GM12878 (cell line): ENCODE results near the gene TUBA4B. TPM values are rescaled to one million over a fixed set of nuclear protein-coding genes. Genes with fewer than 3 reads are reported as not detected.

Source experiments
- CBX5 ChIP-seq: sonication (generic); IDR thresholded peaks from 2 replicates; pipeline ENCODE4 v1.6.1; 2016; ENCODE audit warnings: low read depth, moderate library complexity, mild to moderate bottlenecking, inconsistent platforms
- EED ChIP-seq: sonication (generic); IDR thresholded peaks from 2 replicates; pipeline ENCODE4 v1.6.1; 2016; ENCODE audit warnings: antibody characterized with exemption, low read depth
- EZH2 ChIP-seq: IDR thresholded peaks from 2 replicates; pipeline ENCODE4 v1.6.1; 2012; ENCODE audit warnings: low read depth, mild to moderate bottlenecking, control low read depth, inconsistent platforms, low read length, borderline replicate concordance; ENCODE audit not compliant: control insufficient read depth
- MEF2A ChIP-seq: IDR thresholded peaks from 2 replicates; pipeline ENCODE4 v1.6.1; 2011; ENCODE audit warnings: low read depth, mild to moderate bottlenecking, low read length, moderate library complexity; ENCODE audit not compliant: insufficient read depth
- MEF2B ChIP-seq: fragments of 450-650 bp; IDR thresholded peaks from 2 replicates; pipeline ENCODE4 v1.6.1; 2018; ENCODE audit warnings: mild to moderate bottlenecking, moderate library complexity; ENCODE audit not compliant: partially characterized antibody, poor library complexity, severe bottlenecking
- MYB ChIP-seq: fragments of 150-350 bp; IDR thresholded peaks from 2 replicates; pipeline ENCODE4 v1.6.1; 2014; ENCODE audit warnings: mild to moderate bottlenecking, low read depth, low read length, borderline replicate concordance
- POLR2A ChIP-seq: IDR thresholded peaks from 2 replicates; pipeline ENCODE4 v1.6.1; 2011; ENCODE audit warnings: low read depth, mild to moderate bottlenecking, low read length
- RAD51 ChIP-seq: fragments of 450-650 bp; IDR thresholded peaks from 2 replicates; pipeline ENCODE4 v1.6.1; 2016; ENCODE audit warnings: moderate library complexity, mild to moderate bottlenecking, inconsistent platforms
- RCOR1 ChIP-seq: conservative IDR thresholded peaks from 2 replicates; pipeline ENCODE4 v1.6.1; 2012; ENCODE audit warnings: low read depth, low read length, improper control_type of control experiment
- RFX5 ChIP-seq: IDR thresholded peaks from 2 replicates; pipeline ENCODE4 v1.6.1; 2011; ENCODE audit warnings: low read depth, low read length, improper control_type of control experiment
- STAT3 ChIP-seq: IDR thresholded peaks from 2 replicates; pipeline ENCODE4 v1.6.1; 2011; ENCODE audit warnings: low read depth, low read length, improper control_type of control experiment
- TARDBP ChIP-seq: IDR thresholded peaks from 2 replicates; pipeline ENCODE4 v1.6.1; 2016; ENCODE audit warnings: borderline replicate concordance
- TCF3 ChIP-seq: IDR thresholded peaks from 2 replicates; pipeline ENCODE4 v1.6.1; 2012; ENCODE audit warnings: low read depth, mild to moderate bottlenecking, low read length, borderline replicate concordance; ENCODE audit not compliant: insufficient read depth
- YY1 ChIP-seq: IDR thresholded peaks from 2 replicates; pipeline ENCODE4 v1.6.1; 2011; ENCODE audit warnings: low read depth, mild to moderate bottlenecking, low read length
- ZNF24 ChIP-seq: fragments of 450-650 bp; IDR thresholded peaks from 2 replicates; pipeline ENCODE4 v1.6.1; 2017; ENCODE audit warnings: antibody characterized with exemption, mild to moderate bottlenecking
- ZNF274 ChIP-seq: IDR thresholded peaks from one replicate; pipeline ENCODE4 v1.8.0; 2011; ENCODE audit not compliant: insufficient read length, insufficient read depth
- ZSCAN29 ChIP-seq: fragments of 450-650 bp; IDR thresholded peaks from 2 replicates; pipeline ENCODE4 v1.6.1; 2017; ENCODE audit warnings: mild to moderate bottlenecking, moderate library complexity
- polyA plus RNA-seq, 11 experiments: library from polyadenylated mRNA; depleted of rRNA in 4 of 11; unstranded in 6 of 11; stranded (reverse) in 5 of 11; fragments of >200 nt; fragmentation: Nextera tagmentation in 4 of 11; fragmentation: Illumina TruSeq in 1 of 11; extraction: Ambion mirVana in 4 of 11; extraction: Trizol in 1 of 11; gene quantifications; 1 replicate in 1 of 11; 2 replicates in 10 of 11; pipeline versions ENCODE4 v1.2.1 to v1.2.3, GENCODE V29; 2011 to 2016; ENCODE audit warnings: inconsistent platforms in 2 of 11, missing spikeins in 2 of 11, low read depth in 1 of 11
- total RNA-seq, 4 experiments: library from RNA; depleted of rRNA in 3 of 4; stranded (reverse); fragments of >200 nt in 3 of 4; fragmentation: Illumina TruSeq in 1 of 4; extraction: Trizol in 1 of 4; gene quantifications; 2 replicates each; pipeline versions ENCODE4 v1.2.1 to v1.2.3, GENCODE V29; 2013 to 2021
- TF ChIP-seq, protein P1 (sequence below): fragments of 450-650 bp; IDR thresholded peaks from 2 replicates; pipeline ENCODE4 v1.6.1; 2016; ENCODE audit warnings: mild to moderate bottlenecking, moderate library complexity, borderline replicate concordance
- TF ChIP-seq, protein P2 (sequence below): fragments of 450-650 bp; IDR thresholded peaks from 2 replicates; pipeline ENCODE4 v1.6.1; 2017; ENCODE audit warnings: mild to moderate bottlenecking, low read depth, inconsistent platforms; ENCODE audit not compliant: poor library complexity, severe bottlenecking
- TF ChIP-seq, protein P3 (sequence below), 3 experiments: IDR thresholded peaks in 2 of 3; conservative IDR thresholded peaks in 1 of 3; 2 replicates each; pipeline ENCODE4 v1.5.1; 2011; ENCODE audit warnings: low read depth in 3 of 3, low read length in 3 of 3, mild to moderate bottlenecking in 3 of 3, control low read depth in 2 of 3, moderate library complexity in 2 of 3, inconsistent platforms in 1 of 3, mixed read lengths in 1 of 3; ENCODE audit not compliant: control insufficient read depth in 2 of 3, insufficient read depth in 1 of 3; ENCODE audit errors: extremely low read depth in 1 of 3
- TF ChIP-seq, protein P4 (sequence below): fragments of 450-650 bp; IDR thresholded peaks from 2 replicates; pipeline ENCODE4 v1.6.1; 2018; ENCODE audit warnings: borderline replicate concordance, mild to moderate bottlenecking; ENCODE audit not compliant: partially characterized antibody

Gene TUBA4B
- total and polyA plus RNA-seq, 10 of the 15 experiments (the other 5 are each of a cell fraction or from before 2014, with no cell fraction given): 0.07 TPM; not detected in 9

DNA sequence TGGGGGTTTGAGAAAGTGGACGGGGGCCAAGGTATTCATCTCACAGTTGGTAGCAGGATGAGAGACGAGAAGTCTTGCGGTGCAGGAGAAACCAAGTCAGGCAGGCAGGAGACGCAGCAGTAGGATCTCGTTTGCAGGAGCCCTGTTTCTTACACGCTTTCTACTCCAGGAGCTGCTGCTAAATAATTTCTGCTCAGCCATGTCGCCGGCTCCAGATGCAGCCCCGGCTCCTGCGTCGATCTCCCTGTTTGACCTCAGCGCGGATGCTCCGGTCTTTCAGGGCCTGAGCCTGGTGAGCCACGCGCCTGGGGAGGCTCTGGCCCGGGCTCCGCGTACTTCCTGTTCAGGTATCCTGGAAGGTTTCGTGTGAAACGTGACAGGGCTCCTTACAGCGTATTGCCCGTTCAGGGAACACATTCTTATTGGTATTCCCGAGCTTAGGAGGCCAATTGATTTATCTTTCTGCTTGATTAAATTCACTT, 22.9 kb upstream of the TUBA4B start (continued):
- TF ChIP-seq EZH2 (no peak), MYB (no peak), ZNF24 (no peak), EED (no peak), ZNF274 (no peak), RAD51 (no peak), TCF3 (0 out of 2 replicates have a peak, but pooled peaks have one; percentile 18), RFX5 (no peak), TARDBP (0 out of 2 replicates have a peak, but pooled peaks have one; percentile 12), YY1 (no peak), CBX5 (no peak), MEF2A (no peak), ZSCAN29 (no peak), MEF2B (no peak), RCOR1 (no peak), STAT3 (no peak), POLR2A (no peak)
- TF ChIP-seq, protein P1, sequence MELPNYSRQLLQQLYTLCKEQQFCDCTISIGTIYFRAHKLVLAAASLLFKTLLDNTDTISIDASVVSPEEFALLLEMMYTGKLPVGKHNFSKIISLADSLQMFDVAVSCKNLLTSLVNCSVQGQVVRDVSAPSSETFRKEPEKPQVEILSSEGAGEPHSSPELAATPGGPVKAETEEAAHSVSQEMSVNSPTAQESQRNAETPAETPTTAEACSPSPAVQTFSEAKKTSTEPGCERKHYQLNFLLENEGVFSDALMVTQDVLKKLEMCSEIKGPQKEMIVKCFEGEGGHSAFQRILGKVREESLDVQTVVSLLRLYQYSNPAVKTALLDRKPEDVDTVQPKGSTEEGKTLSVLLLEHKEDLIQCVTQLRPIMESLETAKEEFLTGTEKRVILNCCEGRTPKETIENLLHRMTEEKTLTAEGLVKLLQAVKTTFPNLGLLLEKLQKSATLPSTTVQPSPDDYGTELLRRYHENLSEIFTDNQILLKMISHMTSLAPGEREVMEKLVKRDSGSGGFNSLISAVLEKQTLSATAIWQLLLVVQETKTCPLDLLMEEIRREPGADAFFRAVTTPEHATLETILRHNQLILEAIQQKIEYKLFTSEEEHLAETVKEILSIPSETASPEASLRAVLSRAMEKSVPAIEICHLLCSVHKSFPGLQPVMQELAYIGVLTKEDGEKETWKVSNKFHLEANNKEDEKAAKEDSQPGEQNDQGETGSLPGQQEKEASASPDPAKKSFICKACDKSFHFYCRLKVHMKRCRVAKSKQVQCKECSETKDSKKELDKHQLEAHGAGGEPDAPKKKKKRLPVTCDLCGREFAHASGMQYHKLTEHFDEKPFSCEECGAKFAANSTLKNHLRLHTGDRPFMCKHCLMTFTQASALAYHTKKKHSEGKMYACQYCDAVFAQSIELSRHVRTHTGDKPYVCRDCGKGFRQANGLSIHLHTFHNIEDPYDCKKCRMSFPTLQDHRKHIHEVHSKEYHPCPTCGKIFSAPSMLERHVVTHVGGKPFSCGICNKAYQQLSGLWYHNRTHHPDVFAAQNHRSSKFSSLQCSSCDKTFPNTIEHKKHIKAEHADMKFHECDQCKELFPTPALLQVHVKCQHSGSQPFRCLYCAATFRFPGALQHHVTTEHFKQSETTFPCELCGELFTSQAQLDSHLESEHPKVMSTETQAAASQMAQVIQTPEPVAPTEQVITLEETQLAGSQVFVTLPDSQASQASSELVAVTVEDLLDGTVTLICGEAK: no peak
- TF ChIP-seq, protein P2, sequence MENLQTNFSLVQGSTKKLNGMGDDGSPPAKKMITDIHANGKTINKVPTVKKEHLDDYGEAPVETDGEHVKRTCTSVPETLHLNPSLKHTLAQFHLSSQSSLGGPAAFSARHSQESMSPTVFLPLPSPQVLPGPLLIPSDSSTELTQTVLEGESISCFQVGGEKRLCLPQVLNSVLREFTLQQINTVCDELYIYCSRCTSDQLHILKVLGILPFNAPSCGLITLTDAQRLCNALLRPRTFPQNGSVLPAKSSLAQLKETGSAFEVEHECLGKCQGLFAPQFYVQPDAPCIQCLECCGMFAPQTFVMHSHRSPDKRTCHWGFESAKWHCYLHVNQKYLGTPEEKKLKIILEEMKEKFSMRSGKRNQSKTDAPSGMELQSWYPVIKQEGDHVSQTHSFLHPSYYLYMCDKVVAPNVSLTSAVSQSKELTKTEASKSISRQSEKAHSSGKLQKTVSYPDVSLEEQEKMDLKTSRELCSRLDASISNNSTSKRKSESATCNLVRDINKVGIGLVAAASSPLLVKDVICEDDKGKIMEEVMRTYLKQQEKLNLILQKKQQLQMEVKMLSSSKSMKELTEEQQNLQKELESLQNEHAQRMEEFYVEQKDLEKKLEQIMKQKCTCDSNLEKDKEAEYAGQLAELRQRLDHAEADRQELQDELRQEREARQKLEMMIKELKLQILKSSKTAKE: no peak
- TF ChIP-seq, protein P3, sequence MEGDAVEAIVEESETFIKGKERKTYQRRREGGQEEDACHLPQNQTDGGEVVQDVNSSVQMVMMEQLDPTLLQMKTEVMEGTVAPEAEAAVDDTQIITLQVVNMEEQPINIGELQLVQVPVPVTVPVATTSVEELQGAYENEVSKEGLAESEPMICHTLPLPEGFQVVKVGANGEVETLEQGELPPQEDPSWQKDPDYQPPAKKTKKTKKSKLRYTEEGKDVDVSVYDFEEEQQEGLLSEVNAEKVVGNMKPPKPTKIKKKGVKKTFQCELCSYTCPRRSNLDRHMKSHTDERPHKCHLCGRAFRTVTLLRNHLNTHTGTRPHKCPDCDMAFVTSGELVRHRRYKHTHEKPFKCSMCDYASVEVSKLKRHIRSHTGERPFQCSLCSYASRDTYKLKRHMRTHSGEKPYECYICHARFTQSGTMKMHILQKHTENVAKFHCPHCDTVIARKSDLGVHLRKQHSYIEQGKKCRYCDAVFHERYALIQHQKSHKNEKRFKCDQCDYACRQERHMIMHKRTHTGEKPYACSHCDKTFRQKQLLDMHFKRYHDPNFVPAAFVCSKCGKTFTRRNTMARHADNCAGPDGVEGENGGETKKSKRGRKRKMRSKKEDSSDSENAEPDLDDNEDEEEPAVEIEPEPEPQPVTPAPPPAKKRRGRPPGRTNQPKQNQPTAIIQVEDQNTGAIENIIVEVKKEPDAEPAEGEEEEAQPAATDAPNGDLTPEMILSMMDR (IDR thresholded peaks at IDR 0.05 in 2 of 3, conservative IDR thresholded peaks at IDR 0.05 in 1 of 3; ENCODE audit: control insufficient read depth in 2 of 3, extremely low read depth in 1 of 3, insufficient read depth in 1 of 3, low read depth in 3 of 3, low read length in 3 of 3): no peak
- TF ChIP-seq, protein P4, sequence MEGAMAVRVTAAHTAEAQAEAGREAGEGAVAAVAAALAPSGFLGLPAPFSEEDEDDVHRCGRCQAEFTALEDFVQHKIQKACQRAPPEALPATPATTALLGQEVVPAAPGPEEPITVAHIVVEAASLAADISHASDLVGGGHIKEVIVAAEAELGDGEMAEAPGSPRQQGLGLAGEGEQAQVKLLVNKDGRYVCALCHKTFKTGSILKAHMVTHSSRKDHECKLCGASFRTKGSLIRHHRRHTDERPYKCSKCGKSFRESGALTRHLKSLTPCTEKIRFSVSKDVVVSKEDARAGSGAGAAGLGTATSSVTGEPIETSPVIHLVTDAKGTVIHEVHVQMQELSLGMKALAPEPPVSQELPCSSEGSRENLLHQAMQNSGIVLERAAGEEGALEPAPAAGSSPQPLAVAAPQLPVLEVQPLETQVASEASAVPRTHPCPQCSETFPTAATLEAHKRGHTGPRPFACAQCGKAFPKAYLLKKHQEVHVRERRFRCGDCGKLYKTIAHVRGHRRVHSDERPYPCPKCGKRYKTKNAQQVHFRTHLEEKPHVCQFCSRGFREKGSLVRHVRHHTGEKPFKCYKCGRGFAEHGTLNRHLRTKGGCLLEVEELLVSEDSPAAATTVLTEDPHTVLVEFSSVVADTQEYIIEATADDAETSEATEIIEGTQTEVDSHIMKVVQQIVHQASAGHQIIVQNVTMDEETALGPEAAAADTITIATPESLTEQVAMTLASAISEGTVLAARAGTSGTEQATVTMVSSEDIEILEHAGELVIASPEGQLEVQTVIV: no peak
